Stimulated activated effector memory CD8-positive, alpha-beta T cell treated with anti-CD3 and anti-CD28 coated beads, Interleukin-12 subunit alpha, Interleukin-12 subunit beta, amount 100 ng/mL, for 72 hours (primary cell): Measurements from ENCODE around the gene CDCA5.
A peak's percentile ranks its signal among the peaks of the same experiment; 100 is the strongest.

Experiments used
- ATAC-seq: fragments of 150-1000 bp; cut with Tn5 transposase; 2 replicates; pipeline ENCODE4 v1.10.0; 2021
- DNase-seq, 2 donors: peaks; one replicate each; pipeline ENCODE4 v3.0.0; 2021 to 2022; ENCODE audit warnings: low spot score in 2 of 2
- H3K27ac Mint-ChIP-seq: one replicate; pipeline ENCODE4 v1.8.0; 2022; ENCODE audit warnings: mild to moderate bottlenecking, mixed read lengths
- H3K36me3 Mint-ChIP-seq: one replicate; pipeline ENCODE4 v1.8.0; 2022; ENCODE audit warnings: mild to moderate bottlenecking, mixed read lengths
- H3K4me1 Mint-ChIP-seq: one replicate; pipeline ENCODE4 v1.8.0; 2022; ENCODE audit warnings: mixed read lengths
- H3K4me3 Mint-ChIP-seq: one replicate; pipeline ENCODE4 v1.8.0; 2022; ENCODE audit warnings: mild to moderate bottlenecking, mixed read lengths
- H3K9me3 Mint-ChIP-seq: one replicate; pipeline ENCODE4 v1.8.0; 2022; ENCODE audit warnings: mixed read lengths

The CDCA5 gene

GRCh38 chr11:65077451-65077850, 6.4 kb downstream of the CDCA5 start:
- H3K36me3 Mint-ChIP-seq, result peaks cover 70% of the 10 kb centered on the region
- no peak overlapping the region for H3K27ac Mint-ChIP-seq

GRCh38 chr11:65072631-65072966, 11.2 kb downstream of the CDCA5 start:
- Mint-ChIP-seq H3K36me3 (peaks cover 22% of the 10 kb centered on the region), H3K9me3 (no peaks in the 10 kb centered on the region), H3K27ac (no peak overlapping the region), H3K4me1 (peaks cover 2% of the 10 kb centered on the region), H3K4me3 (no peak overlapping the region)
- no peak for DNase-seq
- no peak for ATAC-seq

More at GRCh38 chr11:65077451-65077850, 6.4 kb downstream of the CDCA5 start:
- peaks cover 29% of the 10 kb centered on the region for H3K4me1 Mint-ChIP-seq
- no peak overlapping the region for H3K4me3 Mint-ChIP-seq
- ATAC-seq, result no peak
- no peak for DNase-seq
- no peaks in the 10 kb centered on the region for H3K9me3 Mint-ChIP-seq

- Mint-ChIP-seq H3K36me3 (peaks cover 16% of the 10 kb centered on the region), H3K27ac (no peak overlapping the region), H3K4me1 (no peaks in the 10 kb centered on the region), H3K9me3 (no peaks in the 10 kb centered on the region), H3K4me3 (no peak overlapping the region)
- ATAC-seq (no peak), DNase-seq (no peak)
Observed at GRCh38 chr11:65071907-65072630, 11.8 kb downstream of the CDCA5 start.

DNA sequence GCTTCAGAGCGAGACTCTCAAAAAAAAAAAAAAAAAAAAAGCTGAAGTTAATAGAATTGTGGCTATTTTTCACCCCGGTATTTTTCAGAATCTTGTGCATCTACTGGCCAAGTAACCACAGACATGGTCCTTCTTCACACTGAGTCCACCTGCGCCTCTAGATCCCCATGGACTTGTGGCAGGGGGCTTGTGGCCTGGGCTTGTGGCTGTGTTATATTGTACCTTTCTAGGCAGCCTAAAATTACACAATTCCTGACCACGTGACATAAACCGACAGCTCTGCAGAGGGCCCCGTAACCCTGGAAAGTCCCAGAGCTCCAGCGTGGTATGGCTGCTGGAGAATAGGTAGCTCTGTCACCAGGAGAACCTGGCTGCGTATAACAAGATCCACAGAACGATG, 14.6 kb downstream of the CDCA5 start:
- Mint-ChIP-seq H3K9me3 (no peaks in the 10 kb centered on the region), H3K4me3 (no peak overlapping the region), H3K36me3 (no peaks in the 10 kb centered on the region), H3K27ac (no peak overlapping the region), H3K4me1 (no peaks in the 10 kb centered on the region)
- DNase-seq, result no peak
- no peak for ATAC-seq

DNA sequence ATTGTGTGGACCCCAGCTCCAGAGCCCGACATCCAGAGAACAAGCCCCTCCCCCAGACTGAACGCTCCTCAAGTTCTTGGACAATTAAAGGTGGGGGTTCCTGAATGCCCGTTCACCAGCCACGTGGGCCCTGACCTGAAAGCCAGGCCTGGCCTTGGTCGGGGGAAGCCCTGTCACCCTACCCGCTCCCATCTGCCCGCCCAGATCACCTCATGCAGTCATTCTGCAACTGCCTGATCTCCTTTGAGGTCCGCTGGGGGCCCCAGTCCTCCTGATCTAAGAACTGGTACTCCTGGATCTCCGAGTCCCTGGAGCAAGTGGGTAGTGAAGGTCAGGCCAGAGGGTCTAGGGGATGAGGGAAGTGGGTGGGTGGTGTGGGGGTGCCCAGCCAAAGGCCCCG, 16.4 kb downstream of the CDCA5 start:
- Mint-ChIP-seq H3K27ac (peak overlapping the region; percentile 43), H3K36me3 (no peaks in the 10 kb centered on the region), H3K4me3 (no peak overlapping the region), H3K4me1 (no peaks in the 10 kb centered on the region), H3K9me3 (no peaks in the 10 kb centered on the region)
- ATAC-seq (no peak), DNase-seq (no peak)

GRCh38 chr11:65066805-65067291, 17.0 kb downstream of the CDCA5 start:
- ATAC-seq, result no peak
- Mint-ChIP-seq H3K9me3 (no peaks in the 10 kb centered on the region), H3K27ac (no peak overlapping the region), H3K36me3 (no peaks in the 10 kb centered on the region), H3K4me1 (no peaks in the 10 kb centered on the region), H3K4me3 (no peak overlapping the region)
- DNase-seq, result no peak

GRCh38 chr11:65066315-65066714, 17.5 kb downstream of the CDCA5 start:
- no peak overlapping the region for H3K4me3 Mint-ChIP-seq
- no peaks in the 10 kb centered on the region for H3K4me1 Mint-ChIP-seq
- no peak for ATAC-seq
- DNase-seq, result no peak
- H3K27ac Mint-ChIP-seq, result no peak overlapping the region
- H3K36me3 Mint-ChIP-seq, result no peaks in the 10 kb centered on the region
- H3K9me3 Mint-ChIP-seq, result no peaks in the 10 kb centered on the region

- DNase-seq (no peak), ATAC-seq (no peak)
- no peak overlapping the region for H3K27ac Mint-ChIP-seq
- H3K4me1 Mint-ChIP-seq, result peaks cover 4% of the 10 kb centered on the region
- no peak overlapping the region for H3K4me3 Mint-ChIP-seq
- no peaks in the 10 kb centered on the region for H3K36me3 Mint-ChIP-seq
- no peaks in the 10 kb centered on the region for H3K9me3 Mint-ChIP-seq
Observed at GRCh38 chr11:65065851-65066250, 18.0 kb downstream of the CDCA5 start.

DNA sequence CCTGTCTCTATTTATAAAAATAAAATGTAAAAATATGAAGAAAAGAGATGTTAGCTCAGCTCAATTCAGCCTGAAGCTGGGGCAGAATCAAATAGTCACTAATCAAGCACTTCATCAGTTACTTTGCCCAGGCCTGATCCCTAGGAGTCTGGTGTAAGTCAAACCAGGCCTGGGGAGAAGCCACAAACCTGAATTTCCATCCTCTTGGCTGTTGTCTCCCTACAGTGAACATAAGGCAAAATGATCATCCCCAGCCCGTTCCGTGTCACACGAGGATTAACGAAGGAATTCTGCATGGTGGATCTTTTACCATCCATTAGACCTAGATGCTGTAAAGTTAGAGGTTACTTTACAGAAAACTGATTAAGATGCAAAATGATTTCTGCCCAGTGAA, 19.0 kb downstream of the CDCA5 start:
- H3K9me3 Mint-ChIP-seq, result no peaks in the 10 kb centered on the region
- H3K4me1 Mint-ChIP-seq, result peaks cover 6% of the 10 kb centered on the region
- H3K4me3 Mint-ChIP-seq, result no peak overlapping the region
- DNase-seq (no peak), ATAC-seq (no peak)
- H3K27ac Mint-ChIP-seq, result no peak overlapping the region
- H3K36me3 Mint-ChIP-seq, result no peaks in the 10 kb centered on the region

- Mint-ChIP-seq H3K27ac (no peak overlapping the region), H3K4me3 (no peak overlapping the region), H3K4me1 (peaks cover 6% of the 10 kb centered on the region), H3K36me3 (no peaks in the 10 kb centered on the region), H3K9me3 (no peaks in the 10 kb centered on the region)
- DNase-seq (no peak), ATAC-seq (peak; percentile 35)
Observed at GRCh38 chr11:65063532-65063931, 20.3 kb downstream of the CDCA5 start.

DNA sequence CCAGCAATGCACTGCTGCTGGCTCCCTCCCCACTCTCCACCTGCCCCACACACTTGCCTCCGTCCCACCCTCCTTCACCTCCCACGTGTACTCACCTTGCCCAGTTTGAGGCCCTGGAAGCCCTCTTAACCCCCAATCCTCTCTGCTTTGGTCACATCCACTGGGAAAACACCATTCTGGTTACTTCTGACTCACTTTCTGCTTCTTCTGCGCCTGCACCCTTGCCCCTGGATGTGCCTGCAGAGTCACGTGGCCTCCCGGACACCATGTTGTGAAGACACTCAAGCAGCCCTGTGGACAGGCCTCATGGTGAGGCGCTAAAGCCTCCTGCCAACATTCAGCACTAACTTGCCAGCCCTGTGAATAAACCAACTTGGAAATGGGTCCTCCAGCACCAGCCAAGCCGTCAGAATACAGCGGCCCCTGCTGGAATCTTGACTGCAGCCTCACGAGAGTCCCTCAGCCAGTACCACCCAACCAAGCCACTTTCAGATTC, 22.9 kb downstream of the CDCA5 start:
- Mint-ChIP-seq H3K4me3 (no peak overlapping the region), H3K4me1 (peaks cover 6% of the 10 kb centered on the region), H3K27ac (no peak overlapping the region), H3K9me3 (no peaks in the 10 kb centered on the region), H3K36me3 (no peaks in the 10 kb centered on the region)
- peak; percentile 45 for ATAC-seq
- DNase-seq, result no peak

- Mint-ChIP-seq H3K4me3 (no peak overlapping the region), H3K36me3 (no peaks in the 10 kb centered on the region), H3K9me3 (no peaks in the 10 kb centered on the region), H3K4me1 (peaks cover 6% of the 10 kb centered on the region), H3K27ac (no peak overlapping the region)
- no peak for ATAC-seq
- DNase-seq, result no peak
Observed at GRCh38 chr11:65059959-65060824, 23.6 kb downstream of the CDCA5 start.

- H3K27ac Mint-ChIP-seq, result no peak overlapping the region
- peaks cover 6% of the 10 kb centered on the region for H3K4me1 Mint-ChIP-seq
- DNase-seq (no peak), ATAC-seq (no peak)
- H3K4me3 Mint-ChIP-seq, result no peak overlapping the region
- no peaks in the 10 kb centered on the region for H3K9me3 Mint-ChIP-seq
- H3K36me3 Mint-ChIP-seq, result no peaks in the 10 kb centered on the region
Observed at GRCh38 chr11:65059523-65059922, 24.3 kb downstream of the CDCA5 start.

- ATAC-seq (no peak), DNase-seq (no peak)
- Mint-ChIP-seq H3K36me3 (no peaks in the 10 kb centered on the region), H3K9me3 (no peaks in the 10 kb centered on the region), H3K4me3 (no peak within 1 kb of the TSS), H3K27ac (no peak within 1 kb of the TSS), H3K4me1 (peaks cover 16% of the 10 kb centered on the region)
Observed at GRCh38 chr11:65058419-65059054, 25.3 kb downstream of the CDCA5 start, which contains the start of gene NAALADL1. TSS of gene NAALADL1 (minus strand) at chr11:65058553. CDS start at chr11:65058521, 32 bp downstream.

GRCh38 chr11:65058012-65058411, 25.8 kb downstream of the CDCA5 start:
- Mint-ChIP-seq H3K27ac (no peak overlapping the region), H3K36me3 (no peaks in the 10 kb centered on the region), H3K4me1 (peaks cover 21% of the 10 kb centered on the region), H3K9me3 (no peaks in the 10 kb centered on the region), H3K4me3 (no peak overlapping the region)
- ATAC-seq (no peak), DNase-seq (no peak)
